8988T (cell line): Measurements from ENCODE around the gene MVB12B.
"Not testable (repeated sequence)": the region's sequence is repeated elsewhere in the genome, so short reads cannot be mapped to it uniquely, and the experiment has no call there.

Experiments
- DNase-seq: peaks from one replicate; pipeline ENCODE4 v3.0.0; 2011

Gene MVB12B

GRCh38 chr9:126326228-126327005 lies at the start of gene MVB12B:
MVB12B (plus strand) TSS chr9:126326829; CDS start chr9:126326930, 101 bp downstream.
- peak; percentile 78 for DNase-seq

GRCh38 chr9:126283799-126284465 lies 42.7 kb upstream of the MVB12B start:
- no peak for DNase-seq

GRCh38 chr9:126285652-126286051 lies 41.0 kb upstream of the MVB12B start:
- DNase-seq, result not testable (repeated sequence)

- DNase-seq, result no peak
Observed at GRCh38 chr9:126287166-126287866, 39.3 kb upstream of the MVB12B start.

GRCh38 chr9:126290871-126291270 lies 35.8 kb upstream of the MVB12B start:
- DNase-seq, result no peak

- DNase-seq, result no peak
Observed at GRCh38 chr9:126291925-126292324, 34.7 kb upstream of the MVB12B start.

- DNase-seq, result no peak
Observed at GRCh38 chr9:126292736-126293521, 33.7 kb upstream of the MVB12B start.

GRCh38 chr9:126293522-126293889 lies 33.1 kb upstream of the MVB12B start:
- DNase-seq, result no peak

GRCh38 chr9:126294331-126295081 lies 32.1 kb upstream of the MVB12B start:
- no peak for DNase-seq

- no peak for DNase-seq
Observed at GRCh38 chr9:126295082-126295477, 31.5 kb upstream of the MVB12B start.

- no peak for DNase-seq
Observed at GRCh38 chr9:126295516-126295915, 31.1 kb upstream of the MVB12B start.

- peak; percentile 50 for DNase-seq
Observed at GRCh38 chr9:126295936-126296600, 30.6 kb upstream of the MVB12B start.

GRCh38 chr9:126296687-126297086 lies 29.9 kb upstream of the MVB12B start:
- no peak for DNase-seq

GRCh38 chr9:126297661-126298060 lies 29.0 kb upstream of the MVB12B start:
- no peak for DNase-seq

GRCh38 chr9:126298063-126298801 lies 28.4 kb upstream of the MVB12B start:
- no peak for DNase-seq

- DNase-seq, result no peak
Observed at GRCh38 chr9:126299706-126300276, 26.8 kb upstream of the MVB12B start.

- no peak for DNase-seq
Observed at GRCh38 chr9:126301196-126301595, 25.4 kb upstream of the MVB12B start.

GRCh38 chr9:126301985-126302603 lies 24.5 kb upstream of the MVB12B start:
- DNase-seq, result peak; percentile 55

GRCh38 chr9:126302730-126303129 lies 23.9 kb upstream of the MVB12B start:
- DNase-seq, result no peak

- no peak for DNase-seq
Observed at GRCh38 chr9:126303488-126303887, 23.1 kb upstream of the MVB12B start.
